Fibroblast of pulmonary artery (primary cell): ENCODE results near the gene PTPRC.

Experiments
- DNase-seq: peaks from one replicate; pipeline ENCODE4 v3.0.0-alpha.2; 2010; ENCODE audit warnings: low read depth
- H3K4me3 ChIP-seq: replicated peaks from 2 replicates; pipeline ENCODE4 v1.5.1; 2011; ENCODE audit warnings: low read depth, mild to moderate bottlenecking, control low read depth, low read length, moderate library complexity
- CTCF ChIP-seq: IDR thresholded peaks from 2 replicates; pipeline ENCODE4 v1.5.1; 2011; ENCODE audit warnings: mild to moderate bottlenecking, control low read depth, low read length, inconsistent platforms; ENCODE audit errors: missing control alignments

The PTPRC gene

DNA sequence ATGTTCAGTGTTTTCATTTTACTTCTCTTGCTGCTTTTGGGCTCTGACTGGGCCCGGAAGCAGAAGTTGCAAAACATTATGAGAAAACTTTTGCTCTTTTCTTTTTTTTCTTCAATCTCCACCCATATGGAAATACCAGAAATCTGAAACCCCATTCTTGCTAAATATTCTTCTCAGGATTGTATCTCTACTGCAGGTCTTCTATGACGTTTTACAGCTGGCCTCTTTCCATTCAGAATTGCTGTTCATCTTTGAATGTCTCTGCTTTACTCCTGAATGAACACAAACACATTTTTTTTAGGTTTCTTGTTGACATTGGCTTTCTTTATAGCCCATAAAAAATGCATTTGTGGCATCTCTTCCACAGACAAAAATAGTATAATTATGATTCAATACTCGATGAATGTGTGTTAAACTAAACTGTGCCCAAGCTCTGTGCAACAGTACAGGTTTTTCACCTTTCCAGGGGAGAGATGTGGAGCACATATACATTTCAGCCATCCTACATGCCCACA, 18.8 kb downstream of the PTPRC start:
- no peak overlapping the region for H3K4me3 ChIP-seq
- DNase-seq: peak; percentile 98
- no peak for TF ChIP-seq CTCF

DNA sequence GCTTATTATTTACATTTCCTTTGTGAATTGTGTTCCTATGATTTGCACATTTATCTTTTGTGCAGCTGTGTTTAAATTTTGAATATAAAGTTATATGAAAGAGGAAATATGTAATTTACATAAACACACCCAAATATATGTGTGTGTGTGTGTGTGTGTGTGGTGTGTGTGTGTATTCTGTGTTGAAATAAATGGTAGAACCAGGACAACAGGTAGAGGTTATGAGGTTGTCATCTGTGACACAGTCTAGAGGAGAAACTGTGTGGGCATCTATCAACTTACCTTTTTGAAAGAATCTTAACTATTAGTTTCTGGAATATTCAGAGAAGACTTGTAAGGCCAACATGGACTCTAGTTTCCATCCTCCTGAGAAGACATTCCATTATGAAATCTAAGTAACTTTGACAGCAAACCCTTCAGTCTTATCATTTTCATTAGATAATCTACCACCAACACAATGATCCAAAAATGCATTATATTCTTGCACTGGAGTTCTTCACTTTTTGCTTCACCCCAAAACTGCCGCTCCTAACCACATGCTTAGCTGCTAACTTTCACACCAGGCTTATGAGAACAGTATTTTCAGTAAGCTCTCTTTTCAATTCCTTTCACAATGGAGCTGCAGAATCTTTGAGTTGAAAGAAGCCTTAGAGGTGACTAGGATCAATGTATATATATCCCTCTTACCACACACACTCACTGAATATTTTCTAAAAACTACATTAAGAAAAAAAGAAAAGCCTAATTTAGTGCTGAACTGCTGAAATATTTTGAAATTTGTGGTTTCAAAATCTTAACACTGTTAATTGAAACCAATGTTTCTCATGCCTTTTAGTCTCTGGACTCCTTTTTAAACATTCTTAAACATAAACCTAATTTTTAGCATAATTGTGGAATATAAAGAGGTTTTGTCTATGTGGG, 21.8 kb downstream of the PTPRC start:
- TF ChIP-seq CTCF: no peak
- DNase-seq: no peak
- H3K4me3 ChIP-seq: no peak overlapping the region

DNA sequence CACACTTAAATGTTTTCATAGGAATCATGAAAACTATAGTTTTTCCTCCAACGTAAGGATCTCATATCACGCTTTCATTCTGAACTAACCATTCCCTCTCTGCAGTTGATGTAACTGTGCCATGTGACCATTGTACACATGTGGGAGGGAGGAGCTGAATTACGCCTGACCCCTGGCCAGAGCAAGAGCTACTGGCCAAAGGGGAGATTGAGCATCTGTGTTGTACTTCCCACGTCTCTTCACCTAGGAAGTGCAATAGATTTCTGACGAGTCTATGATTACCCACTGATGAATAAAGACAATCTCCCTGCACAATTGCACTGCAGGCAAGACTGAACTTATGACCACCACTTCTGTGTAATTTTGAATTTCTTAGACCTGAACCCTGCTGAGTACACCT, 24.0 kb downstream of the PTPRC start:
- H3K4me3 ChIP-seq: no peak overlapping the region
- no peak for DNase-seq
- no peak for TF ChIP-seq CTCF

GRCh38 chr1:198664068-198664788, 25.4 kb downstream of the PTPRC start:
- no peak for DNase-seq
- no peak overlapping the region for H3K4me3 ChIP-seq
- no peak for TF ChIP-seq CTCF

DNA sequence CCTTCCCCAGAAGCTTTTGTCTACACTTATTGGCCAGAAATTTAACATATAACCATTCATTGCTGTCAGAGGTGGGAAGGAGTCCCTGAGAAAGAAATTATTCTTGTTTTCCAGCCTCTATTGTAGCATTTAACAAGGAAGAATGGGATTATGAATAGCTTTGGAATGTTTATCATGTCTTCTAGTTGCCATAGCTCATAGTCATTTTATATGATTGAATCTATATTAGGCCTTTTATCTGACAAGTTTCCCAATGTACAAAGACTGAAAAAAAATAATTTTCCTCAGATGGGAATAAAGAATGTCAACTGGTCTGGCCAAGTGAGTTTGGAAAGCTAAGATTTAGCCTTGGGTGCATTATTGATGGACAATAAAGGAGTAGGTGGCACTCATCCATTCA, 28.3 kb downstream of the PTPRC start:
- no peak for TF ChIP-seq CTCF
- no peak overlapping the region for H3K4me3 ChIP-seq
- peak; percentile 17 for DNase-seq

- no peak for DNase-seq
- H3K4me3 ChIP-seq: no peak overlapping the region
- no peak for TF ChIP-seq CTCF
Observed at GRCh38 chr1:198667807-198668206, 29.0 kb downstream of the PTPRC start.
